H1 (cell line): Measurements from ENCODE around the gene MRC2. TPM values are rescaled to one million over a fixed set of nuclear protein-coding genes. Genes with fewer than 3 reads are reported as not detected.

ENCODE experiments used
- CTCF ChIA-PET: fragments of 300-600 bp; sonication (Branson Sonifier 250); formaldehyde crosslinking; loops from one replicate; lab custom pipeline; 2021; ENCODE audit not compliant: partially characterized antibody; lab: Charles Lee
- POLR2A ChIA-PET: fragments of 300-600 bp; sonication (Branson Sonifier 250); formaldehyde crosslinking; loops from one replicate; lab custom pipeline; 2021; ENCODE audit warnings: inconsistent platforms; ENCODE audit not compliant: partially characterized antibody; lab: Charles Lee
- DNase-seq, 2 experiments: peaks; one replicate each; pipeline versions ENCODE4 v3.0.0 to v3.0.0-alpha.2; 2010 to 2022; ENCODE audit warnings: low spot score in 2 of 2, low read depth in 1 of 2, mixed read lengths in 1 of 2
- FAIRE-seq: peaks from 2 replicates; lab custom pipeline; 2011; peaks lifted over from hg19 to GRCh38; lab: Jason Lieb, UNC
- H2AFZ ChIP-seq: 2 replicates; pipeline ENCODE4 v1.8.1; 2012; ENCODE audit warnings: low read length, inconsistent platforms
- H2AK5ac ChIP-seq: 2 replicates; pipeline ENCODE4 v1.6.1; 2013; ENCODE audit warnings: low read depth, low read length
- H2BK120ac ChIP-seq: replicated peaks from 2 replicates; pipeline ENCODE3; 2013; ENCODE audit warnings: low read depth, low read length, inconsistent platforms
- H2BK12ac ChIP-seq: 2 replicates; pipeline ENCODE4 v1.6.1; 2013; ENCODE audit warnings: low read depth, low read length
- H2BK15ac ChIP-seq: 2 replicates; pipeline ENCODE4 v1.6.1; 2013; ENCODE audit warnings: low read length
- H2BK20ac ChIP-seq: 2 replicates; pipeline ENCODE4 v1.6.1; 2013; ENCODE audit warnings: low read length
- H2BK5ac ChIP-seq: 2 replicates; pipeline ENCODE4 v1.6.1; 2013; ENCODE audit warnings: low read depth, low read length
- H3K14ac ChIP-seq: 2 replicates; pipeline ENCODE4 v1.6.1; 2013; ENCODE audit warnings: inconsistent platforms; ENCODE audit not compliant: insufficient read length
- H3K18ac ChIP-seq: 2 replicates; pipeline ENCODE4 v1.6.1; 2013; ENCODE audit warnings: low read length; ENCODE audit errors: extremely low read depth
- H3K23ac ChIP-seq: 2 replicates; pipeline ENCODE4 v1.6.1; 2013; ENCODE audit warnings: inconsistent platforms; ENCODE audit not compliant: insufficient read length
- H3K23me2 ChIP-seq: 2 replicates; pipeline ENCODE4 v1.6.1; 2013; ENCODE audit warnings: low read depth, low read length
- H3K27ac ChIP-seq: 2 replicates; pipeline ENCODE4 v1.6.1; 2011; ENCODE audit warnings: low read depth, low read length, inconsistent platforms
- H3K27me3 ChIP-seq, 4 experiments: replicated peaks in 1 of 4; 1 replicate in 1 of 4; 2 replicates in 3 of 4; pipeline versions ENCODE4 v1.6.1 to v1.8.1; 2011 to 2013; ENCODE audit warnings: low read length in 3 of 4, mild to moderate bottlenecking in 3 of 4, inconsistent platforms in 2 of 4, mixed read lengths in 2 of 4, moderate library complexity in 1 of 4; ENCODE audit not compliant: control insufficient read depth in 3 of 4, insufficient read depth in 3 of 4; ENCODE audit errors: extremely low read depth in 1 of 4
- H3K36me3 ChIP-seq, 4 experiments: 2 replicates each; pipeline versions ENCODE4 v1.6.1 to v1.8.1; 2011 to 2013; ENCODE audit warnings: mild to moderate bottlenecking in 4 of 4, low read length in 3 of 4, moderate library complexity in 2 of 4, control low read depth in 1 of 4, inconsistent platforms in 1 of 4; ENCODE audit not compliant: insufficient read depth in 4 of 4, control insufficient read depth in 2 of 4
- H3K4ac ChIP-seq: replicated peaks from 2 replicates; pipeline ENCODE3; 2013; ENCODE audit warnings: low read length, low read depth, mixed read lengths, inconsistent platforms; ENCODE audit not compliant: insufficient read length
- H3K4me1 ChIP-seq, 4 experiments: replicated peaks in 1 of 4; 1 replicate in 1 of 4; 2 replicates in 3 of 4; pipeline versions ENCODE4 v1.6.1 to v1.8.1; 2011 to 2013; ENCODE audit warnings: low read length in 3 of 4, inconsistent platforms in 2 of 4, mixed read lengths in 1 of 4; ENCODE audit not compliant: insufficient read depth in 4 of 4, control insufficient read depth in 3 of 4
- H3K4me2 ChIP-seq, 2 experiments: 2 replicates each; pipeline versions ENCODE4 v1.6.1 to v1.8.1; 2011 to 2013; ENCODE audit warnings: low read depth in 2 of 2, low read length in 2 of 2, control low read depth in 1 of 2, inconsistent platforms in 1 of 2, mild to moderate bottlenecking in 1 of 2; ENCODE audit not compliant: insufficient read depth in 1 of 2
- H3K4me3 ChIP-seq, 4 experiments: fragments of 200-600, 300-600 bp in 1 of 4; sonication (generic), shearing (Covaris generic), sonication (Bioruptor Twin) in 1 of 4; 2 replicates each; pipeline versions ENCODE4 v1.5.1 to v1.8.1; 2011 to 2016; ENCODE audit warnings: low read length in 4 of 4, low read depth in 3 of 4, control low read depth in 2 of 4, inconsistent platforms in 2 of 4, mild to moderate bottlenecking in 2 of 4, mixed read lengths in 1 of 4, moderate library complexity in 1 of 4; ENCODE audit not compliant: insufficient read depth in 2 of 4; ENCODE audit errors: extremely low read depth in 1 of 4
- H3K56ac ChIP-seq: replicated peaks from 2 replicates; pipeline ENCODE3; 2013; ENCODE audit warnings: low read depth, mild to moderate bottlenecking, mixed read lengths, low read length, inconsistent platforms; ENCODE audit not compliant: insufficient read length
- H3K79me1 ChIP-seq: 2 replicates; pipeline ENCODE4 v1.6.1; 2013; ENCODE audit warnings: low read depth, low read length, control low read depth
- H3K79me2 ChIP-seq, 2 experiments: 2 replicates each; pipeline versions ENCODE4 v1.6.1 to v1.8.1; 2012 to 2013; ENCODE audit warnings: low read length in 2 of 2, mild to moderate bottlenecking in 2 of 2, inconsistent platforms in 1 of 2; ENCODE audit not compliant: insufficient read depth in 2 of 2, control insufficient read depth in 1 of 2
- H3K9ac ChIP-seq, 4 experiments: replicated peaks in 1 of 4; 1 replicate in 1 of 4; 2 replicates in 3 of 4; pipeline versions ENCODE4 v1.6.1 to v1.8.1; 2011 to 2013; ENCODE audit warnings: low read depth in 3 of 4, low read length in 3 of 4, control low read depth in 2 of 4, mild to moderate bottlenecking in 2 of 4, moderate library complexity in 2 of 4, inconsistent platforms in 1 of 4; ENCODE audit errors: extremely low read depth in 1 of 4
- H3K9me3 ChIP-seq, 2 experiments: 2 replicates each; pipeline versions ENCODE4 v1.6.1 to v1.8.1; 2012 to 2013; ENCODE audit warnings: mild to moderate bottlenecking in 2 of 2, moderate library complexity in 2 of 2, control low read depth in 1 of 2, inconsistent platforms in 1 of 2, low read depth in 1 of 2, low read length in 1 of 2, mixed read lengths in 1 of 2; ENCODE audit not compliant: insufficient read depth in 2 of 2
- H4K20me1 ChIP-seq, 2 experiments: replicated peaks in 1 of 2; 2 replicates each; pipeline versions ENCODE3 to v1.8.1; 2011 to 2013; ENCODE audit warnings: inconsistent platforms in 2 of 2, low read length in 2 of 2, mild to moderate bottlenecking in 1 of 2; ENCODE audit not compliant: insufficient read depth in 2 of 2, control insufficient read depth in 1 of 2
- H4K5ac ChIP-seq: 2 replicates; pipeline ENCODE4 v1.6.1; 2013; ENCODE audit warnings: low read length, low read depth, mixed read lengths, inconsistent platforms; ENCODE audit not compliant: insufficient read length
- H4K8ac ChIP-seq: 2 replicates; pipeline ENCODE4 v1.8.0; 2013; ENCODE audit warnings: mild to moderate bottlenecking, moderate library complexity, low read length, inconsistent platforms; ENCODE audit not compliant: insufficient read depth; ENCODE audit errors: extremely low read depth
- H4K91ac ChIP-seq: replicated peaks from 2 replicates; pipeline ENCODE3; 2013; ENCODE audit warnings: low read length, mixed read lengths, inconsistent platforms; ENCODE audit not compliant: insufficient read length
- CBX8 ChIP-seq: fragments of 300-800, 300-1000 bp; sonication (generic); IDR thresholded peaks from 2 replicates; pipeline ENCODE4 v1.7.1; 2016; ENCODE audit warnings: low read depth, low read length, borderline replicate concordance
- CTBP2 ChIP-seq: IDR thresholded peaks from 2 replicates; pipeline ENCODE4 v1.7.0; 2011; ENCODE audit warnings: borderline replicate concordance, mild to moderate bottlenecking, moderate library complexity, mixed read lengths, low read length; ENCODE audit not compliant: insufficient read depth, insufficient read length
- FOSL1 ChIP-seq: IDR thresholded peaks from 2 replicates; pipeline ENCODE4 v1.6.1; 2011; ENCODE audit warnings: mild to moderate bottlenecking, low read depth, low read length, moderate library complexity; ENCODE audit not compliant: insufficient read depth
- GABPA ChIP-seq: IDR thresholded peaks from 2 replicates; pipeline ENCODE4 v1.6.1; 2011; ENCODE audit warnings: mild to moderate bottlenecking, low read length, moderate library complexity, borderline replicate concordance; ENCODE audit not compliant: insufficient read depth
- JUND ChIP-seq: IDR thresholded peaks from 2 replicates; pipeline ENCODE4 v1.6.1; 2011; ENCODE audit warnings: mild to moderate bottlenecking, improper control_type of control experiment, low read length
- NANOG ChIP-seq: IDR thresholded peaks from 2 replicates; pipeline ENCODE4 v1.6.1; 2011; ENCODE audit warnings: low read length, low read depth, mild to moderate bottlenecking, inconsistent platforms; ENCODE audit not compliant: insufficient read depth, poor library complexity, severe bottlenecking
- YY1 ChIP-seq: IDR thresholded peaks from 2 replicates; pipeline ENCODE4 v1.6.1; 2011; ENCODE audit warnings: low read depth, mild to moderate bottlenecking, low read length
- WGBS, 2 experiments: shearing (Covaris generic) in 1 of 2; methylation state at CpG; one replicate each; pipeline versions ENCODE4 v1.1.6 to v1.1.7; 2013 to 2015; ENCODE audit warnings: low lambda C conversion rate in 2 of 2, mixed read lengths in 2 of 2, inconsistent platforms in 1 of 2, low coverage in 1 of 2, missing lambda C conversion rate in 1 of 2; ENCODE audit not compliant: insufficient replicate concordance in 2 of 2, insufficient coverage in 1 of 2, insufficient read length in 1 of 2; ENCODE audit errors: extremely low coverage in 1 of 2, missing lambda C conversion rate in 1 of 2; 5-methylcytosine and 5-hydroxymethylcytosine counted together
- polyA plus RNA-seq, 7 experiments: library from polyadenylated mRNA; depleted of rRNA in 3 of 7; stranded (reverse) in 5 of 7; unstranded in 2 of 7; fragments of >200 nt in 5 of 7; fragments of 200-250 nt in 2 of 7; gene quantifications; 1 replicate in 5 of 7; 2 replicates in 1 of 7; 4 replicates in 1 of 7; pipeline versions ENCODE4 v1.2.1 to v1.2.3, GENCODE V29; 2011 to 2013; ENCODE audit warnings: missing spikeins in 2 of 7, mixed read lengths in 2 of 7
- total RNA-seq: library from RNA; stranded (reverse); fragmentation: NEBNext Ultra II Directional; extraction: Animal tissue kit (Norgen Biotek cat#: 25700); gene quantifications from 2 replicates; pipeline ENCODE4 v1.2.1, GENCODE V29; 2021
- TF ChIP-seq, protein P1 (sequence below): IDR thresholded peaks from 2 replicates; pipeline ENCODE4 v1.6.1; 2011; ENCODE audit warnings: low read length, improper control_type of control experiment
- TF ChIP-seq, protein P2 (sequence below): IDR thresholded peaks from 2 replicates; pipeline ENCODE4 v1.6.1; 2012; ENCODE audit warnings: inconsistent platforms

The MRC2 gene
- total and polyA plus RNA-seq, 2 of the 8 experiments (the other 6 are each of a cell fraction or from before 2014, with no cell fraction given), result 7.0 to 24.2 TPM

DNA sequence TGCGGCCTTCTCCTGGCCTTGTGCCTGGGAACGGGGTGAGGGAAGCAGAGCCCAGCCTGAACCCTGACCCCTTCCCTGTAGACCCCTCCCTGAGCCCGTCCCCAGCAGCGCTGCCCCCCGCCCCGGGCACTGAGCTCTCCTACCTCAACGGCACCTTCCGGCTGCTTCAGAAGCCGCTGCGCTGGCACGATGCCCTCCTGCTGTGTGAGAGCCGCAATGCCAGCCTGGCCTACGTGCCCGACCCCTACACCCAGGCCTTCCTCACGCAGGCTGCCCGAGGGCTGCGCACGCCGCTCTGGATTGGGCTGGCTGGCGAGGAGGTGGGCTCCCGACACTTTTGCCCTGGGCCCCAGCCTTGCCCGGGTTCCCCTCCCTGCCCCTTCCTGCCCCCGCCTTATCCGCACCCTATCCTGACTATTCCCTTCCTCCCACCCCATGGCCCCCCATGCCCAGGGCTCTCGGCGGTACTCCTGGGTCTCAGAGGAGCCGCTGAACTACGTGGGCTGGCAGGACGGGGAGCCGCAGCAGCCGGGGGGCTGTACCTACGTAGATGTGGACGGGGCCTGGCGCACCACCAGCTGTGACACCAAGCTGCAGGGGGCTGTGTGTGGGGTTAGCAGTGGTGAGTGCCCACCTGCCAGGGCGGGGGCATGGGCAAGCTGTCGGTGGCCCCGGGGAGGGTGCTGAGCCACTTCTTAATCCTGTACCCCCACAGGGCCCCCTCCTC is 62.1 kb downstream of the MRC2 start:
- no peak overlapping the region for H3K56ac ChIP-seq
- peaks cover 0 to 3% of the 10 kb centered on the region in 2 experiments; a peak in 1 of 4 replicates for H3K9me3 ChIP-seq
- no peak overlapping the region for H4K5ac ChIP-seq
- H4K91ac ChIP-seq, result no peak overlapping the region
- H3K23me2 ChIP-seq, result no peaks in the 10 kb centered on the region; the same call in 1 of the 2 replicates
- H4K20me1 ChIP-seq, result peaks cover 0 to 1% of the 10 kb centered on the region in 2 experiments
- H2BK12ac ChIP-seq, result no peak overlapping the region
- no peak overlapping the region for H2BK15ac ChIP-seq
- H3K36me3 ChIP-seq, result 0 out of 8 replicates have a peak, but pooled peaks cover 0 to under 1% (median 0%) of the 10 kb centered on the region in 4 experiments
- H3K18ac ChIP-seq, result no peak overlapping the region
- H3K27me3 ChIP-seq, result no peaks in the 10 kb centered on the region
- H3K4me3 ChIP-seq, result no peak overlapping the region
- no peaks in the 10 kb centered on the region for H3K79me1 ChIP-seq
- POLR2A ChIA-PET, result interaction anchor here (1.0 kb wide), 1 partner anchor 9 kb away, joined by 3 read pairs; no protein-coding TSS in a partner anchor
- no peak overlapping the region for H2AFZ ChIP-seq
- DNase-seq, result no peak
- FAIRE-seq, result no peak
- no peak overlapping the region for H2BK120ac ChIP-seq
- no peak overlapping the region for H3K23ac ChIP-seq
- H2BK20ac ChIP-seq, result no peak overlapping the region
- H2AK5ac ChIP-seq, result no peak overlapping the region
- no peak overlapping the region for H3K4me2 ChIP-seq
- no peak overlapping the region for H4K8ac ChIP-seq
- H2BK5ac ChIP-seq, result no peak overlapping the region
- peaks cover 0 to 2% (median 0%) of the 10 kb centered on the region in 4 experiments; a peak in 3 of 7 replicates for H3K4me1 ChIP-seq
- no peaks in the 10 kb centered on the region for H3K79me2 ChIP-seq
- H3K14ac ChIP-seq, result no peak overlapping the region
- CTCF ChIA-PET, result interaction anchor here (1.0 to 7.0 kb wide), 5 partner anchors 16 to 717 kb away, joined by 3 to 68 read pairs (median 4); no protein-coding TSS in a partner anchor
- H3K27ac ChIP-seq, result no peak overlapping the region
- no peak overlapping the region for H3K4ac ChIP-seq
- 82% methylated on average over 27 of the region's 37 CpGs; no CpG with 5 or more reads in 1 of the 2 experiments for WGBS, 2 experiments
- H3K9ac ChIP-seq, result no peak overlapping the region
- no peak for TF ChIP-seq GABPA
- TF ChIP-seq, protein P1, sequence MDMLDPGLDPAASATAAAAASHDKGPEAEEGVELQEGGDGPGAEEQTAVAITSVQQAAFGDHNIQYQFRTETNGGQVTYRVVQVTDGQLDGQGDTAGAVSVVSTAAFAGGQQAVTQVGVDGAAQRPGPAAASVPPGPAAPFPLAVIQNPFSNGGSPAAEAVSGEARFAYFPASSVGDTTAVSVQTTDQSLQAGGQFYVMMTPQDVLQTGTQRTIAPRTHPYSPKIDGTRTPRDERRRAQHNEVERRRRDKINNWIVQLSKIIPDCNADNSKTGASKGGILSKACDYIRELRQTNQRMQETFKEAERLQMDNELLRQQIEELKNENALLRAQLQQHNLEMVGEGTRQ, result no peak
- no peak for TF ChIP-seq YY1
- TF ChIP-seq FOSL1, result no peak
- TF ChIP-seq CBX8, result no peak
- TF ChIP-seq CTBP2, result no peak
- TF ChIP-seq, protein P2, sequence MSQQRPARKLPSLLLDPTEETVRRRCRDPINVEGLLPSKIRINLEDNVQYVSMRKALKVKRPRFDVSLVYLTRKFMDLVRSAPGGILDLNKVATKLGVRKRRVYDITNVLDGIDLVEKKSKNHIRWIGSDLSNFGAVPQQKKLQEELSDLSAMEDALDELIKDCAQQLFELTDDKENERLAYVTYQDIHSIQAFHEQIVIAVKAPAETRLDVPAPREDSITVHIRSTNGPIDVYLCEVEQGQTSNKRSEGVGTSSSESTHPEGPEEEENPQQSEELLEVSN, result no peak
- TF ChIP-seq NANOG, result no peak
- no peak for TF ChIP-seq JUND
